GM18511 (cell line): ENCODE results near the gene ZNF766.
"Not testable (repeated sequence)": the region's sequence is repeated elsewhere in the genome, so short reads cannot be mapped to it uniquely, and the experiment has no call there.

Experiments used
- ATAC-seq: cut with Tn5 transposase; IDR thresholded peaks from one replicate; pipeline ENCODE4 v1.9.1; 2021; ENCODE audit warnings: mild to moderate bottlenecking, moderate library complexity; ENCODE audit not compliant: unreplicated experiment

ZNF766 gene

DNA sequence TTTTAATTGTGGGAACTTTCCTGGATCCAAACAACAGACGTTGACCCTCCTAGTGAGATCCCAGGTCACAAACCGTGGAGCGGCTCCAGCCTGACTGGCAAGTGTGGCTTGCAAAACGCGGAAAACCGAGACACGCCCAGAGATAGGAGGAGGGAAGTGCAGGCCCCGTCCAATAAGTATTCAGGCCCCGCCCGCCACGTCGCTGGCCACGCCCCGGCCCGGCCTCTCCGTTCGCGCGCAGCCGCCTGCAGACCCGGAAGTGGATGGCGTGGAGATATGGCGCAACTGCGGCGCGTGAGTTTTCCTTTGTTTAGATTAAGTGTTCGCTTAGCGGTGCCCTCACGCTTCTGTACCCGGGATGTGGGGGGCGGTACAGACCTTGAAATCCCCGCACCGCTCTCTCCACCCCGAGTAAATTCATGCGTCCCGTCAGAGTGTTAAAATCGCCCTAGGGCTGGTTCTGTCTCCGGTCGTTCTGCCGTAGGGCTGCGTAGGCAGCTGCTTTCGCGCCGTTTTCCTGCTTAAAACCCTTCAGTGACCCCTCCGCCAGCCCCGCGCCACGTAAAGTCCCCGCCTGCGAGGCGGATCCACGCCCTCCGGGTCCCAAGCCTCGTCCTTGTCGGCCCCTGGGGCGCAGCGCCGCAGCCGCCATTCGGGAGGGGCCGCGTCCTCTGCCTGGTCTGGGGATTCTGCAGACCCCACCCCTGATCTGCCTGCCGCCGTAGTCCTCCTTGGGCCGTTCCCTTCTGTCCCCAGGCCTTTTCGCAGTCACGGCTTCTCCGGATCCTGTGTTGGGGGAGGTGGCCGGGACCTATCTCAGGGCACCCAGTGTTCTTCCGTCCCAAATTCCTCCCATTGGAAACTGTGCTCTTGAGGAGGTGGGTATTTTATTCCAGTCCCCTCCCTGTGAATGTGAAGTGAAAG, at the start of gene ZNF766:
Gene ZNF766, plus strand, starts transcription at position 250 of the 924 bp plus-strand sequence. Its CDS starts 27 bp downstream, at position 277.
- ATAC-seq, result peak; percentile 96

DNA sequence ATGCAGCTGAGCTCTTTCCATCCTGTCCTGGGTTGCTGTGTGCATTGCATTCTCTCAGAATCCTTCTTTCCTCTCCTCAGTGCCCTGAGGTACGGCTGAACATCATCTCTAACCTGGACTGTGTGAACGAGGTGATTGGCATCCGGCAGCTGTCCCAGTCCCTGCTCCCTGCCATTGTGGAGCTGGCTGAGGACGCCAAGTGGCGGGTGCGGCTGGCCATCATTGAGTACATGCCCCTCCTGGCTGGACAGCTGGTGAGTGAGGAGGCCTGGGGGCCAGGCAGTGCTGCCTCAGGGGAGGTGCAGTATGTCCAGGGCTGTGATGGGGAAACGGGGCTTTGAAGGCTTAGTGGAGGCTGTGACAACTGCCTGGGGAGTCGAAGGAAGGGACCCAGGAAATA, 49.8 kb upstream of the ZNF766 start:
- ATAC-seq, result no peak

DNA sequence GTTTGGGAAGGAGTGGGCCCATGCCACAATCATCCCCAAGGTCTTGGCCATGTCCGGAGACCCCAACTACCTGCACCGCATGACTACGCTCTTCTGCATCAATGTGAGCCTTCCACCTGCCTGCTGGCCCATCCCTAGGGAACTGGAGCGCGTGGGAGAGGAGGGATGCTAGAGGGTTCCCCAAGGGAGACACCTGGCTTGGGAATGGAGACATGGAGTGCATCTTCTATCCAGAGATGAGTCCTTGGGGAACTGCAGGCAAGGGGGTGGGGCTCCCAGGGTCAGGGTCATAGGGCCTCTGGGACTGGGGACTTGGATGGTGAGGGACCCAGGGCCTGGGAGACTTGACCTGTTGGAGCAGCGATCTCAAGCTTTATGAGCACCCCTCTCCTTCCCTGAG, 48.4 kb upstream of the ZNF766 start:
- no peak for ATAC-seq

DNA sequence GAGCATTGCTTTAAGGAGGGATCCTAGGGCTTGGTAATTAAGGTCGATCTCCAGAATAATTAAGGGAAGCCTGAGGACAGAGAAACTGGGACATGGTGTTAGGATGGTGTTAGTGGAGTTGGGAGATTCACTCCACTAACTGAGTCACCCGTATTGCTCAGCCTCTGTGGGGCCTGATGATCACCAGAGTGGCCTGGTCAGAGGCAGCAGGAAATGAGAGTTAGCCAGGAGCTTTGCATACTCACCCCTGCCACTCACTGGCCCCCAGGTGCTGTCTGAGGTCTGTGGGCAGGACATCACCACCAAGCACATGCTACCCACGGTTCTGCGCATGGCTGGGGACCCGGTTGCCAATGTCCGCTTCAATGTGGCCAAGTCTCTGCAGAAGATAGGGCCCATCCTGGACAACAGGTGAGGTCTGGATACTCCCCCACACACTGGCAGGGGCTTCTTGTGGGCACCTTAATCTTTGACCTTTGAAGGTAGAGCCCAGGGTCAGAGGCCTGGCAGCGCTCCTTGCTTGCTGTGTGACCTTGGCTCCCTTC, 47.5 kb upstream of the ZNF766 start:
- ATAC-seq, result no peak

DNA sequence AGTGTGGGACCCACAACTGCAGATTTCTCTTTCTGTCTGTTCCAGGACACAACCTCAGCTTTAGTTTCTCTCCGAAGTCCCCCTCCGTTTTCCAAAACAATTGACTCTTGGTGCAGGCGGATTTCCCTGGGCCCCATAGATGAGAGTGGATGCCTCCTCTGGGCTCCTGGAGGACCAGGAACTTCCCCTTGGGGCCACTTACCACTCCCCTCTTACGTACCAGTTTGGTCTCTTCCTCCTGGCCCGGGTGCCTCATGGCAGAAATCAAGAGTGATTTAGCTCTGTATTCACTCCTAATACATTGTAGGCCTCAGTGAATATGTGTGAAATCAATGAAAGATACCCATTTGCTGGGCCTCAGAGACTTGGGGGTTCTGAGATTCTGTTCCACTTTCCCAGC, 45.2 kb upstream of the ZNF766 start:
- ATAC-seq, result no peak

DNA sequence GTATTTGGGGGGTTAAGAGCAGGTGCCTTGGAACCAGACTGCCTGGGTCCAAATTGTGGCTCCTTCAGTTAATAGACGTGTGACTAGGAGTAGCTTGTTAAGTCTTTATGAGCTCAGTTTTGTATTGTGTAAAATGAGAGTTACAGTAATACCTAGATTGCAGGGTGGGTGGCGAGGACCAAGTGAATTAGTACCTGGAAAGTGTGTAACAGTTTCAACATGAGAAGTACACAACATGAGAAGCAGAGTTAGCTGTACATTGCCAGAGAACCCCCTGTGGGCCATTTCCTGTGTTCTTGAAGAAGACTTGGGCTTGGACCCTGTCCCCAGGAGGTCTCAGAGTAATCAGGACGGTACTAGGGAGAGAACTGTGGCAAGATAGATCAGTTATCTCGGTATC, 42.7 kb upstream of the ZNF766 start:
- no peak for ATAC-seq

DNA sequence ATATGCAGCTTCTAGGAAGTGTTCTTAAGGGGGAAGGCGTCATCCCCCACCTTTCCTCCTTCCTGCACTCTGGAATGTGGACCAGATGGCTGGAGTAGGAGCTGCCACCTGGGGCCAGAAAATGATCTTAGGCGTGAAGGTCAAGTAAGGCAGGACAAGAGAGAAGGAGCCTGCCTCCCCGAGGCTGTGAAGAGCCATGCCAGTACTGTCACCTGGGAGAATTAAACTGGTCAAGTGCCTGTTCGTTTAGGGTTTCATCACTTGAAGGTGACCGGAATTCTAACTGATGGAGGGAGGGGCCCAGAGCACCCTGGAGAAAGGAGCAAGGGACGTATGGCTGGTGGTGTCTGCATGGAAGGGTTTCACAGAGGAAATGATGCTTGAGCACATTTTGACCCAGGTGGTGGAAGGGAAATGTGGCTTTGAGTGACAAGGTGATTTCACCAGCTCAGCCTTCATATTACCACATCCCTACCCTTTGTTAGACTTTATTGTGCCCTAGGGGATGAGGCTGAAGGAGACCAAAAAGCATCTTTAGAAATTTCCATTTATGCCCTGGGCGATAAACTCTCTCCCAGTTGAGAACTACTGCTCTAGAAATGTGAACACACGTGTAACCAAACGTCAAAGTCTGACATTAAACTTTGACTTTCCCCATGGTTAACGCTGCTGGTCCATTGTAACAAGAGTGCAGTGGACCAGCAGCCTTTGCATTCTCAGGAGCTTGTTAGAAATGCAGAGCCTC, 42.0 kb upstream of the ZNF766 start:
- no peak for ATAC-seq

DNA sequence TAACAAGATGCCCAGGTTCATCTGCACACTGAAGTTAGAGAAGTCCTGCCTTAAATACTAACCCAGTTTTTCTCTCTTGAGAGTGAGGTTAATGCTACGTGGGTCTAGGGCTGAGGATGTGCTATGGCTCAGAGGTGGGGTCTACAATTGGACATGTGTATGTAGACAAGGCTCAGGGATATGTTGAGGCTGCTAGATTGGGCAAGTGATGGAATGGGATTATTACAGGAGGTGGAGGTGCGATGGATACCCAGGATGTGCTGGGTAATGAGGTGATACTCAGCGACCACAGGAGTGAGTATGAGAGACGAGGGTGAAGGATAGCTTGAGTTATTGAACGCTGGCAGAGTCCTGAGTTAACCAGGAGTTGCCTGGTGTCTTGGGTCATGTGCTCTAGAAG, 41.4 kb upstream of the ZNF766 start:
- ATAC-seq, result no peak

DNA sequence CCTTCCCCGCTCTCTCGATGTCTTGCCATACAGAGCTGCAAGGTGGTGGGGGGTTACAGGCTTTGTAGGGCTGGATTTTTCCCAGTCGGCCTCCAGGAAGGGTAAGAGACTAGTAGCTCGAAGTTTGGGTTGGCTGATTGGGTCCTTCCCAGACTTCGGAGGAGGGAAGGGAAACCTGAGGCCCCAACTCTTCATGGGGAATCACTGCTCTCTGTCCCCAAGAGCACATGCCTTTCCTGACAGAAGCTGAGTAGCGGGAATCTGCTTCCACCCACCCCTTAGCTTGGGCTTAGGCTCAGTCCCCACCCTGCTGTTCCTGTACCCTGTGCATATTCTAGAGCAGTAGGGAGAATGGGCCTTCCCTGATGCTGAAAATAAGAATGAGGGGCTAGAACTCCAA, 39.9 kb upstream of the ZNF766 start:
- ATAC-seq, result no peak

DNA sequence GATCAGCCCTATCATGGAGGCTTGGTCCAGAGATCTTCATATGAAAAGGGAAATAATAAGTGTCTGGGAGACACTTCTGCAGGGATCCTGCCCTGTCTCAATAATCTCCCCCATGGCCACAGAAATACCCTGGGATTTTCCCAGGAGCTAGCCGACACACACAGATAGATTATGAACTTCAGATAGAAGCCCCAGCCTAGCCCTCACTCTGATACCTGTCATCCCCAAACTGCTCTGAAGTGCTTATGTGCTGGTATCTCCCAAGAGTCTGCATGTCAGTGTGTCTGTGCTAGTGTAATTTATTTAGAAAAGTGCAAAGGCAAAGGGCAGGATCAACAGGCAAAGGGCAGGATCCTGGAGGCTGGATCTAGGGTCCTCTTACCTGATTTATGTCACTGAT, 38.7 kb upstream of the ZNF766 start:
- no peak for ATAC-seq

DNA sequence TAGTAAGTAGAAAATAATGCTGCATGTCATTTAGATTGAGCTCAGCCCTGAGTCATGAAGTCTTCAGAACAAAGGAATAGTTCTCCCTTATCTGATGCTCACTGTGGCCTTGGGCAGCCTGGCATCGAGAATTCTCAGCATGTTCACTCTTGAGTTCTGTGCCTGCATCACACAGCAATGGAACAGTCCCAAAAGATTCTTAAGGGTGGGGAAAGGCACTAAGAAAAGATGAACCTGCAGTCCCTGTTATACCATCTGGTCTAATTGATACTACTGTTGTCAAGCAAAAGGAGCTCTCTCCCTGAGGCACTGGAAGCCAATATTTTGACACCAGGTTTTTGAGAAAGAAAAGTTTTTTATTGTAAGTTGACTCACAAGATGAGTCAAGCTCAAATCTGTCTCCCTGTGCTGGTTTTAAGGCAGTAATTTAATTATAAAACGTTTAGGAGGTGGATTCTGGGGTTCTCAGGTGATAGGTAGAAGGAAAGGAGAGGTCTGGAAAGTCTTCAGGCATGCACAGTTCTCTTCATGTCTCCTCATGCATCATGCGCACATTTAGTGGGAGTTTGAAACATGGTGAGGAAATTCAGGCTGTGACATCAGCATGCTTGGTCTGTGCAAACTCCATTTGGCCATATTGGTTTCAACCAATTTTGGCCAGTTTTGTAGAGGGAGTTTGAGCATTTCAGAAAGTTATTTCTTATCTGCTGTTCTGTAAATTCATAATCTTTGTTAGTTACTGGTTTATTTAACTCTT, 38.1 kb upstream of the ZNF766 start:
- ATAC-seq, result no peak

DNA sequence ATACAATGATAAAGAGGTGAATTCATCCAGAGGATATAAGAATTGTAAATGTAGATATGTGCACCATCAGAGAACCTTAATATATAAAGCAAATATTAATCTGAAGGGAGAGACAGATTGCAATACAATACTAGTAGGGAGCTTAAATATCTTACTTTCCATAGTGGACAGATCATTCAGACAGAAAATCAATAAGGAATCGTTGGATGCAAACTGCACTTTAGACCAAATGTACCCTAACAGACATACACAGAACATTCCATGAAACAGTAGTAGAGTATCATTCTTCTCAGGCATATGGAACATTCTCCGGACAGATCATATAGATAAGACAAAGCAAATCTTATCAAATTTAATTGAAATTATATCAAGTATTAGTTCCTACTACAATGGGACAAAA, 35.0 kb upstream of the ZNF766 start:
- ATAC-seq, result no peak

DNA sequence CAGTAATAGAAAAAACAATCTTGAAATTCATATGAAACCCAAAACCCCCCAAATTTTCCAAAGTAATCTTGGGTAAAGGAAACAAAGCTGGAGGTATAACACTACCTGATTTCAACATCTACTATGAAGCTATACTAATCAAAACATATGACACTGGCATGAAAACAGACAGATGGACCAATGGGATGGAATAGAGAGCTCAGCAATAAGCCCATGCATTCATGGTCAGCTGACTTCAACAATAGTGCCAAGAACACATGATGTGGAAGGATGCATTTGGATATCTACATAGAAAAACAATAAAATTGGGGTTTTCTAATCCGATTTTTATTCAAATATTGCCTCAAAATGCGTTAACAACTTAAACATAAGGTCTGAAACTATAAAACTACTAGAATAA, 32.2 kb upstream of the ZNF766 start:
- ATAC-seq, result no peak

DNA sequence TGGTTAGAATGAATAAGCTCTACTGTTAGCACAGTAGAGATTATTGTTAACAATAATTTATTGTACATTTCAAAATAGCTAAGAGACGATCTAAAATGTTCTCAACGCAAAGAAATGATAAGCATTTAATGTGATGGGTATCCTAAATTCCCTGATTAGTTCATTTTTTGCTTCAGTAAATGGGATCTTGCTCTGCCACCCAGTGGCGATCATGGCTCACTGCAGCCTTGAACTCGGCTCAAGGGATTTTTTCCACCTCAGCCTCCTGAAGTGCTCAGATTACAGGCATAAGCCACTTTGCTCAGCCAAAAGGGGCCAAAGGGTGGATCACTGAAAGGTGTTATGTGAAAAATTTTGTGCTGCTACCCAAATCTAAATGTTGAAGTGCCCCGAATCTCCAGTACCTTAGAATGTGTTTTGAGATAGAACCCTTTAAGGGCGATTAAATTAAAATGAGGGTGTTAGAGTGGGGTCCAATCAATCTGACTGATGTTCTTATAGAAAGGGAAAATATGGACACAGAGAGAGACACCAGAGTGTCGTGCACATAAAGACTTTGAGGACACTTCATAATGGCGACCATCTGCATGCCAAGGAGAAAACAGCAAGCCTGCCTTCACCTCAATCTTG, 31.5 kb upstream of the ZNF766 start:
- no peak for ATAC-seq

DNA sequence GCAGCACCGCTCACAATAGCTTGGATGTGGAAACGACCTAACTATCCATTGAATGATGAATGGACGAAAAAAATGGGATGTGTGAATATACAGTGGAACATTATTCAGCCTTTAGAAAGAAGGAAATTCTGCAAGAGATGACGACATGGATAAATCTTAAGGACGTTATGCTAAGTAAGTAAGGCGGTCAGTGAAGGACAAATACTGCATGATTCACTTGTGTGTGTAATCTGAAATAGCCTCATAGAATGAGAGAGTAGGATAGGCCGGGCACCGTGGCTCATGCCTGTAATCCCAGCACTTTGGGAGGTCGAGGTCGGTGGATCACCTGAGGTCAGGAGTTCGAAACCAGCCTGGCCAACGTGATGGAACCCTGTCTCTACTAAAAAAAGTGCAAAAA, 25.4 kb upstream of the ZNF766 start:
- no peak for ATAC-seq

DNA sequence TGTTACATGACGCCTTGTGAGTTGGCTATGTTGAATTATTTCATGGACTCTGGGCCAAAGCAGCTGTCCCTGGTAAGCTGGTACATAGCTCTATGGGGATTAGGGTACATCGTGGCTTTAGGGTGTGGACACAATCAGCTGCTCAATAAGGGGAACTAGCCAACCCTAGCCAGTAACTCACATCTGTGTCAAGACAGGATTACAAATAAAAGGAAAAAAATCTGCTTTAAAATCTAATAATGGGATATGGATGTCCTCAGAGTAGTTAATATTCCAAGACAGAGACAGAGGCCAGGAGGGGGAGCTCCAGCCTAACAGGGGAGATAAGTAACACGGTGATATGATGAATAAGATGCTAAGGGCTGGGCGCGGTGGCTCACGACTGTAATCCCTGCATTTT, 21.1 kb upstream of the ZNF766 start:
- no peak for ATAC-seq

DNA sequence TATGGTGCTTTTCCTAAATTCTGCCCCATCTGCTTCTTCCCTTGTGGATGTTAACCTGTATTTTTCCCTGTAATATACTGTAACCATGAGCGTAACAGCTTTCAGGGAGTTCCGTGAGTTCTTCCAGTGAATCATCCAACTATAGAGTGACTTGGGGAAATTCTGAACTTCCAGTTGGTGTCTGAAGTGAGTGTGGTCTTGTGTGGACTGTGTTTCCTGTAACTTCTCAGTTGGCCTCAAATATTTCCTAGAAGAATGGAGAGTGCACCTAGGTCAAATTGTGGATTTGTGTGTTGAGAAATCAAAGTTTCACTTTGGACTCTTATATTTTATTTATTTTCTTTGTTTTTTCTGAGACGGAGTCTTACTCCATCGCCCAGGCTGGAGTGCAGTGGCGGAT, 11.0 kb upstream of the ZNF766 start:
- ATAC-seq, result no peak

DNA sequence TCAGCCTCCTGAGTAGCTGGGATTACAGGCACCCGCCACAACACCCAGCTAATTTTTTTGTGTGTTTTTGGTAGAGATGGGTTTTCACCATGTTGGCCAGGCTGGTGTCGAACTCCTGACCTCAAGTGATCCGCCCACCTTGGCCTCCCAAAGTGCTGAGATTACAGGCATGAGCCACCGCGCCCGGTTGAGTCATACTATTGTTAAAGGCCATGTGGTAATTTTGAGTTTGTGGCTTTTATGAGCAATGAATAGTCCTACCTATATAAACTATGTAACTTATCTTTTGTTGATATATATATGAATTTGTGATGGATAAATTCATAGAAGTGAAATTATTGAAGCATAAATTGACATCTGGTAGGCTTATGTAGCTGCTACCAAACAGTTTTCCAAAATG, 3.8 kb upstream of the ZNF766 start:
- ATAC-seq, result not testable (repeated sequence)

DNA sequence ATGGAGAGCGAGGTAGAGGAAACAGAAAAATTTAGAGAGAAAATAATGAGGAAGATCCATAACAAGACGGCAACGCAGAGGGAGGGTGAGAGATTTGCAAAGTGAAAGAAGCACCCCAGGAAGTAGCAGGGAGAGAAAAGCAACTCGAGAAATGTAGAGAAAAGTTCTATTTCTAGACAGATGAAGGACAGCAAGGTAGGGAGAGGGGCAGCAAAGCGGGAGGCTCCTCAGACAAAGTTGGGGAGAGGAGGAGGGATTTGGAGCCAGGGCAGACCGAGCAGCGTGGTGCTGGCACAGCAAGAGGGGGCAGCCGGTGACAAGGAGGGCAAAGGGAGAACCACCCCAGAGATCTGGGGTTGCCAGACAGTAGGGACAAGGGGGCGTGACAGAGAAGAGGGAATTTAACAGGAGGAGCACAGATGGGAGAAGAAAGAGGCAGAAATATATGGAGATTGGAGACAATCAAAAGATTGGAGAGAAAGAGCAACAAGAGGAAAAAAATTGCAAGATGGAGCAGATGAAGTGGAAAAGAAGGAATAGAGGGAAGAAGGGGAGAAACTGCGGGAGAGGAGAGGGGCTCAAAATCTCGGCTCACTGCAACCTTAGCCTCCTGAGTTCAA, 989 bp downstream of the ZNF766 start:
- peak; percentile 15 for ATAC-seq

DNA sequence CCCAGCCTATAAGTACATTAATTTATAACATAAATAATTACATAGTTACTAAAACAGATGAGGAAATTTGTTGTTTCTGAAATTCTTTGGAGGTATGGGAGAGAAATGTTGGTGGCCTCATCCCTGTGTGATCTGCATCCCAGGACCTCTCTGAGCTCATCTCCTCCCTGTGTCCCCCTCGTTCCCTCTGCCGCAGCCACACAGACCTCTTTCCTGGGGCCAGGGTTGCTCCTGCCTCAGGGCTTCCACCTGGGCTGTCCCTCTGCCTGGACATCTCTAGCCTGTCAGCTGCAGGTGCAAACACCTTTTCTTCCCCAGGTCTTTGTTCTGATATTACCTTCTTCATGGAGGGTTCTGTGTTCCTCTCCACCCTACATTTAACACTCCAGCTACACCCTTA, 3.9 kb downstream of the ZNF766 start:
- ATAC-seq, result no peak
